Muscle layer of colon (tissue), 2 donors: ENCODE results near the gene ATRX.
"Not testable (repeated sequence)": the region's sequence is repeated elsewhere in the genome, so short reads cannot be mapped to it uniquely, and the experiment has no call there.

Experiments used
- H3K27ac ChIP-seq: one replicate; pipeline ENCODE4 v1.7.0; 2013; ENCODE audit warnings: low read depth, mild to moderate bottlenecking, low read length, moderate library complexity
- H3K27me3 ChIP-seq, 2 donors: one replicate each; pipeline ENCODE4 v1.7.0; 2013; ENCODE audit warnings: low read length in 2 of 2, mild to moderate bottlenecking in 2 of 2; ENCODE audit not compliant: insufficient read depth in 2 of 2, control insufficient read depth in 1 of 2
- H3K36me3 ChIP-seq: one replicate; pipeline ENCODE4 v1.7.0; 2013; ENCODE audit warnings: mild to moderate bottlenecking, low read length; ENCODE audit not compliant: insufficient read depth
- H3K4me1 ChIP-seq: one replicate; pipeline ENCODE4 v1.7.0; 2013; ENCODE audit warnings: mild to moderate bottlenecking, low read length; ENCODE audit not compliant: insufficient read depth
- H3K4me3 ChIP-seq, 2 donors: one replicate each; pipeline ENCODE4 v1.7.0; 2013; ENCODE audit warnings: low read length in 2 of 2, low read depth in 1 of 2, mild to moderate bottlenecking in 1 of 2, moderate library complexity in 1 of 2
- H3K9ac ChIP-seq: one replicate; pipeline ENCODE4 v1.7.0; 2013; ENCODE audit warnings: low read length
- H3K9me3 ChIP-seq: one replicate; pipeline ENCODE4 v1.7.0; 2013; ENCODE audit warnings: mild to moderate bottlenecking, low read length
- donor health status: abdominal sarcoma.
- donor health status: Adenocarcinoma of cecum.

ATRX gene

DNA sequence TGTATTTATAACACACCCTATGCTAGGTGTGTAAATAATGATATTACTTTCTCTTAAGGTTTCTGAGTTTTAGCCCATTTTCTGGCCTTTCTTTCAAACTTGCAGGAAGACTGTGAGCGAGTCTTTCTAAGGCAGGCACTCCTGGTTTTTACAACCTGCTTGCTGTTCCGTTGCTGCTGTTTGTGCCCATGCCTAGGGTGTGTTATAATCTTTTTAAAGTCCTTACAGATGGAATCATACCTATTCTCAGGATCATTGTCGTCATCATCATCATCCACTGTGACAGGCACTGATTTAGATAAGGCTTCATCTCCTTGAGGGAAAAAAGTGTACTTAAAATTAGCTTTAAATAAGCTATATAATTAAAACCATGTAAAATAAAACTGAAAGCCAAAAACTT lies 110.0 kb downstream of the ATRX start:
- Histone ChIP-seq H3K9ac (no peak overlapping the region), H3K4me1 (no peaks in the 10 kb centered on the region), H3K27ac (no peak overlapping the region), H3K36me3 (no peaks in the 10 kb centered on the region), H3K27me3 (no peaks in the 10 kb centered on the region), H3K9me3 (no peaks in the 10 kb centered on the region), H3K4me3 (no peak overlapping the region)

DNA sequence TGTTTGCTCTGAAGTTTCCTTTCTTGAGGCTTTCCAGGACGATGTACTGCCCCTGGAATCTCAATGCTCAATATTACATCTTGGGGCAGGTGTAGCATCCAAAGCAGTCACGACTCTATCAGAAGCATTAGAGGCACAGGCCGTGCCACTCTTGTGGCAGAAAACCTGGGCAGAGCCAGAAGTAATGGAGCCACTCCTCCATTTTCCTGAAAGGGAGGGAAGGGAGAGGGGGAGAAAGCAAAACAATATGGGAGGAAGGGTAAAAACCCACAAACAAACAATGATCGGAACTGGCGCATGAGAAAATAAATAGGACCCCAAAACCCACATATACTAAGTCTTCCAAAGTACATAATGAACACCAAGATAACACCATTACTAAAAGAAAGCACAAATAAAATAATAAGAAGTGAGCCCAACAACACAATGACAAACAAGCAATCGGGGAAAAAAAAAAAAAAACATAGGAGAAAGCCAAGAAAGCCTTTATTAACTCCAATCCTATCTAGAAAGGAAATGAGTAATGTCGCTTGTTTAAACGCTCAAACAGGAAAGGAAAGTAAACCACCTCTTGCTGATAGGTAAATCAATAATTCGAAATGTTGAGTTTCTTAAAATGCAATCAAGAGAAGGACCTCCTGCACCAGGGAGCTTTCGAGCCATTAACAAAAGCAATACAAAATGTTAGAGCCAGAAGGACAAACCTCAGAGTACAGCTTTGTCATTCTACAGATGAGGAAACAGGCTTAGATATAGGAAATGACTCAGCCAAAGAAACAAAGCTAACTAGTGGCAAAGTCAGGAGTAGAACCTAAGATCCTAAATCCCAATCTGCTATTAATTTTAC lies 117.4 kb downstream of the ATRX start:
- Histone ChIP-seq H3K27ac (no peak overlapping the region), H3K27me3 (no peaks in the 10 kb centered on the region), H3K4me1 (no peaks in the 10 kb centered on the region)

DNA sequence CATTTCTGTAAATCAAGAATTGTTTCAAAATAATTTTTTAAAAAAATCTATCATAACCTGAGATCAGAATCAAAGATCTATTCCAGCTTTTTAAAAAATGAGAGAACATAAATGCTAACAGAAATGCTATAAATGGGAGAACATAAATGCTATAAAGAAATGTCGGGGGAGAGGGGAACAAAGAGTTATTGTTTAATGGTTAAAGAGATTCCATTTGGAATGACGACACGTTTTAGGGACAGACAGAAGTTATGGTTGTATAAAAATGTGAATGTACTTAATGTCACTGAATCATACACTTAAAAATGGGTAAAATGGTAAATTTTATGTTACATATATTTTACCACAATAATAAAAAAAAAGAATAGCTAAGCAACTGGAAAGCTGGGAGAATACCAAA lies 127.1 kb downstream of the ATRX start:
- H3K4me1 ChIP-seq = no peaks in the 10 kb centered on the region
- H3K27ac ChIP-seq = no peak overlapping the region
- no peaks in the 10 kb centered on the region for H3K27me3 ChIP-seq
- no peak overlapping the region for H3K9ac ChIP-seq
- H3K4me3 ChIP-seq = no peak overlapping the region
- H3K9me3 ChIP-seq = no peaks in the 10 kb centered on the region
- peaks cover 5% of the 10 kb centered on the region for H3K36me3 ChIP-seq

More for the DNA sequence above, 117.4 kb downstream of the ATRX start:
- Histone ChIP-seq H3K9ac (no peak overlapping the region), H3K4me3 (no peak overlapping the region), H3K36me3 (no peaks in the 10 kb centered on the region), H3K9me3 (no peaks in the 10 kb centered on the region)

DNA sequence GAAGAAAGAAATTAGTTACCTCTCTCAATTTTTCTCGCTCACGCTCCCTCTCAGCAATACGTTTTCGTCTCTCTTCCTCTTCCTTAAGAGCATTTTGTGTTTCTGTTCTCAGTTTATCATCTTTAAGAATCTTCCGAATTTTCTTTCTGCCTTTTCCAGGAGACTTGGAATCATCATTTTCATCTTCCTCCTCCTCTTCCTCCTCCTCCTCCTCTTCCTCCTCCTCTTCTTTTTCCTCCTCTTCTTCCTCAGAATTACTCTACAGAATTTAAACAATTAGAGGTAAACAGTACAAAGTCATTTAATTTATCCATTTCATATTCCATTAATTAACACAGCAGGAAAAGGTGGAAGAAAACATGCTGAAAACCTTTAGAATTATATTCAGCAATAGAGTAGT lies 133.9 kb downstream of the ATRX start:
- Histone ChIP-seq H3K9ac (no peak overlapping the region), H3K9me3 (no peaks in the 10 kb centered on the region), H3K36me3 (no peaks in the 10 kb centered on the region), H3K27me3 (no peaks in the 10 kb centered on the region), H3K4me1 (no peaks in the 10 kb centered on the region), H3K4me3 (no peak overlapping the region), H3K27ac (no peak overlapping the region)

DNA sequence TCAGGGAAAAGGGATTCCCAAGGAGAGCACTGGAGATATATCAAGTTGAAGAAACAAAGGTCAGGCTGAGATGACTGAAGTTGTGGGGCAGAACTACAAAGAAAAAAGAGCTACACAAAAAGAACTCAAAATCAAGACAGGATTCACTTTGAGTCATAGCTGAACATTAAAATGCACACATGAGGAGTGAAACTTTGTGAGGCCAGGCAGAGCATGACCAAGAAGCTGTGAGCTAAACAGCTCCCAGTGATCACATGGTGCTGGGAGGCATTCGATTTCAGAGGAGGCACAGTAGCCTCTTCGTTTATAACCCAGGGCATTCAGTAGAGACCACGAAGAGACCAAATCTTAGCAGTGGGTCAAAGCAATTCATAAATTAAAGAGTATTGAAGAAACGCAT lies 145.3 kb downstream of the ATRX start:
- Histone ChIP-seq H3K36me3 (peaks cover 6% of the 10 kb centered on the region), H3K4me1 (no peaks in the 10 kb centered on the region), H3K4me3 (no peak overlapping the region), H3K27me3 (no peaks in the 10 kb centered on the region), H3K9me3 (no peaks in the 10 kb centered on the region), H3K9ac (no peak overlapping the region), H3K27ac (no peak overlapping the region)

DNA sequence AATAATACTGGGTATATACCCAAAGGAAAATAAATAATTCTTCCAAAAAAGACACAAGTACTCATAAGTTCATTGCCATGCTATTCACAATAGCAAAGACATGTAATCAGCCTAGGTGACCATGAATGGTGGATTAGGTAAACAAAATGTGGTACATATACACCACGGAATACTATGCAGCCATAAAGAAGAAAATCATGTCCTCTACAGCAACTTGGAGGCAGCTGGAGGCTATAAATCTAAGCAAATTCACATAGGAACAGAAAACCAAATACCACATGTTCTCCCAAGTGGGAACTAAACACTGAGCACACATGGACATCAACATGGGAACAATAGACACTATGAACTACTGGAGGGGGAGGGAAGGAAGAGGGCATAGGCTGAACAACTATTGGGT lies 146.2 kb downstream of the ATRX start:
- H3K9me3 ChIP-seq = no peaks in the 10 kb centered on the region
- H3K4me3 ChIP-seq = no peak overlapping the region
- no peaks in the 10 kb centered on the region for H3K4me1 ChIP-seq
- no peak overlapping the region for H3K27ac ChIP-seq
- no peak overlapping the region for H3K9ac ChIP-seq
- no peaks in the 10 kb centered on the region for H3K27me3 ChIP-seq
- H3K36me3 ChIP-seq = peaks cover 6% of the 10 kb centered on the region

DNA sequence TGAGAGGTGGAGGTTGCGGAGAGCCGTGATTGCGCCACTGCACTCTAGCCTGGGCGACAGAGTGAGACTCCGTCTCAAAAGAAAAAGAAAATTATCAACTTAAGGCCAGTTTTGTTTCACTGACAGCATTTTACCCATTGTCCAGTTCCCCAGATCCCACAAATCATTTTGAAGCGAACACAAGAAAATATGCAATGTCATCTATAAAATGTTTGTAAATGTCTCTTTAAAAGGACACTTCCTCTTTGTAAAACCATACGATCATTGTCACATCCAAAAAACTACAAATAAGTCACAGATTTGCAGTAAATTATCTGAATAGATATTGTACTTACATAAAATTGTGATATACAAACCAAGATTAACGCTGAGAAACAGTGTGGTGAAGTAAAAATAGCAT lies 147.6 kb downstream of the ATRX start:
- Histone ChIP-seq H3K4me3 (no peak overlapping the region), H3K27me3 (no peaks in the 10 kb centered on the region), H3K27ac (no peak overlapping the region), H3K9me3 (no peaks in the 10 kb centered on the region), H3K36me3 (peaks cover 6% of the 10 kb centered on the region), H3K4me1 (no peaks in the 10 kb centered on the region), H3K9ac (no peak overlapping the region)

DNA sequence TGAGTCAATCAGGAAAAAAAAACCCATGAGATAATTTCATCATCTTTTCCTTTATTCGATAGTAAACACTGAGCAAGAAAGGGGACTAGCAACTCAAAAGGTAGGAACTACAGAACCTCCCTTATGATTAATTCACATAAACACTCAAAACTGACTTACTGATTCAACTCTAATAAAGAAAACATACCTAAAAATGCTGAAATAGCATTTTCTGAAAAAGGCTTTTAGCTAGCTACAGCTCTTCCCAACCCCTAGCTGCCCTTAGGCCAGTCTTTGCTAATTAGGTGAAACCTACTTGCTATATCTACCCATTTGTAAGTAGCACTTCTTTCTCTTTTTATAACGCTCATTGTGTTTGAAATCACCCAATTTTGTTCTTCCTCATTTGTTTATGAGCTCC lies 150.6 kb downstream of the ATRX start:
- H3K27ac ChIP-seq = no peak overlapping the region
- H3K4me3 ChIP-seq = no peak overlapping the region
- H3K9me3 ChIP-seq = no peaks in the 10 kb centered on the region
- no peaks in the 10 kb centered on the region for H3K27me3 ChIP-seq
- no peak overlapping the region for H3K9ac ChIP-seq
- no peaks in the 10 kb centered on the region for H3K4me1 ChIP-seq
- H3K36me3 ChIP-seq = peaks cover 6% of the 10 kb centered on the region

DNA sequence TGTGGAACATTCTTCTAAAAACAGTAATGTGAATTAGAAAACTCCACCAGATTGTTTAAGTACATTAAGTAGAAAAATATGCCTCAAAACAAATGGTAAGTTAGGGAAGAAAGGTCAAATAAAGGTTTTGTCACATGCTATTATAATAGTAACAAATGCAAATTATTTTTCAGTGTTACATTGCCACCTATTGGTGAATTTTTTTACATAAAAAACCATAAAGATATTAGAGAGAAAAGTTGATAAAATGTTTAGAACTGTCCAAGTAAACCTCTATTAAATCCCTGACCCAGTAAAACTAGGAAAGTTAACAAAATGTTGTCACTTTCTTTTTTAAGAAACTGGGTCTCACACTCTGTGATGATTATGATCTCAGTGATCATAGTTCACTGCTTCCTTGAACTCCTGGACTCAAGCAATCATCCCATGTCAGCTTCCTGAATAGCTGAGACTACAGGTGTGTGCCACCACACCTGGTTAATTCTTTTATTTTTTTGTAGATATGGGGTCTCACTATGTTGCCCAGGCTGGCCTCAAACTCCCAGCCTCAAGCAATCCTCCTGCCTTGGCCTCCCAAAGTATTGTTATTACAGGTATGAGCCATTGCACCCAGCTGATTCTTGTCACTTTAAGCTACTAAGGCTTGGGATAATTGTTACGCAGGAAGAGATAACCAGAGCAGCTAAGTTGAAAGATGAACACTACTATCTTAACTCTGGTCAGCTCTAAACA lies 157.6 kb downstream of the ATRX start:
- Histone ChIP-seq H3K4me1 (no peaks in the 10 kb centered on the region), H3K27me3 (peaks cover 0 to 5% of the 10 kb centered on the region in 2 donors), H3K9me3 (no peaks in the 10 kb centered on the region), H3K36me3 (no peaks in the 10 kb centered on the region), H3K4me3 (no peak overlapping the region), H3K27ac (no peak overlapping the region), H3K9ac (no peak overlapping the region)

DNA sequence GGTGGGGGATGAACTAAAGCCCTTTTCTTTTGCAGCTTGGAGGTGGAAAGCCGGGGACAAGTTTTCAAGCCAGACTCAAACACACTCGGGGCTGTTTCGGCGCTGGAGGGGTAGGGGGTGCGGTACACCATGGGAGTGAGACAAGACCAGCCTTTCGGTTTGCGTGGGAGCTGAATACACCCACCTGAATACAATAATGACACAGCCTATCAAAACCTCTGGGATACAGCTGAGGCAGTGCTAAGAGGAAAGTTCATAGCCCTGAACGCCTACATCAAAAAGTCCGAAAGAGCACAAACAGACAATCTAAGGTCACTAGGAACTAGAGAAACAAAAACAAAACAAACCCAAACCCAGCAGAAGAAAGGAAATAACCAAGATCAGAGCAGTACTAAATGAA lies 163.3 kb downstream of the ATRX start:
- Histone ChIP-seq H3K4me3 (no peak overlapping the region), H3K9ac (no peak overlapping the region), H3K9me3 (no peaks in the 10 kb centered on the region)

DNA sequence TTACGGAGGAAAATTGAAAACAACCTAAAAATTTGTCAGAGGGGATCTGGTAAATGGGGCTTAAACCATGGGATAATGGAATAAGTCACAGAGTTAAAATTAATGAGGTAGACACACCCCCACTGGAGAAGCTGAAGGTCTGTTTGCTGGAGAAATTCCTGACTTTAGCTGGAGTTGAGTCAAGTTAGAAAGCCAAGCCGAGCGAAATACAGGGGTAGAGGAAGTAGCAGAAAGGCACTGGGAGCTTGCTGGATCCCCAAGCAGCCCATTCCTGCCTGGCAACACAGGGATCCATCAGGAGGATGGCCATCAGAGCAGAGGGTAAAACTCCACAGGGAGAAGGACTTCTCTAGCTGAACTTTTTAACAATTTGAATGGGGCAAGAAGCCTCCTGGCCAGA lies 163.8 kb downstream of the ATRX start:
- Histone ChIP-seq H3K4me1 (no peaks in the 10 kb centered on the region), H3K27ac (no peak overlapping the region), H3K9me3 (no peaks in the 10 kb centered on the region), H3K4me3 (no peak overlapping the region), H3K36me3 (no peaks in the 10 kb centered on the region), H3K9ac (no peak overlapping the region), H3K27me3 (no peaks in the 10 kb centered on the region)

More for the DNA sequence above, 163.3 kb downstream of the ATRX start:
- Histone ChIP-seq H3K4me1 (no peaks in the 10 kb centered on the region), H3K27ac (no peak overlapping the region), H3K27me3 (no peaks in the 10 kb centered on the region), H3K36me3 (no peaks in the 10 kb centered on the region)

DNA sequence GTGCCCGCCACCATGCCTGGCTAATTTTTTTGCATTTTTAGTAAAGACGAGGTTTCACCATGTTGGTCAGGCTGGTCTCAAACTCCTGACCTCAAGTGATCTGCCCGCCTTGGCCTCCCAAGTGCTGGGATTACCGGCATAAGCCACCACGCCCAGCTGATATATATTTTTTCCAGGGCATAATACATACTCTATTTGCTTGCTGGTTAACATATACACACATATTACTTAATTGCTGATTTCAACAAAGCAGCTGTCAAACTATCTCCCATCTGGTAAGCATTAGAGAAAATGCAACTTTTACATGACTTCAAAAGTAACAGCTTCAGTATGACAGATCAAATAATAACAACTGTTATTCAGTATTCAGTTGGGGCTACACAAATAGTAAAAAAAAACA lies 164.6 kb downstream of the ATRX start:
- not testable (repeated sequence) for H3K4me1 ChIP-seq, H3K9ac ChIP-seq, H3K36me3 ChIP-seq, H3K4me3 ChIP-seq, H3K27ac ChIP-seq, H3K9me3 ChIP-seq, H3K27me3 ChIP-seq
